Activated T-cell treated with anti-CD3 and anti-CD28 coated beads, Interleukin-2, amount 50 U/mL, for 48 hours (primary cell): ENCODE data around the gene ARMC7.
A peak's percentile ranks its signal among the peaks of the same experiment; 100 is the strongest.
"Not testable (repeated sequence)": the region's sequence is repeated elsewhere in the genome, so short reads cannot be mapped to it uniquely, and the experiment has no call there.

Experiments
- DNase-seq, 2 experiments: peaks; one replicate each; pipeline ENCODE4 v3.0.0-alpha.2; 2020

Gene ARMC7

GRCh38 chr17:75109407-75110233, at the start of gene ARMC7:
TSS of gene ARMC7 (plus strand) at chr17:75109969. CDS start at chr17:75110289, 320 bp downstream.
- peak; percentile 97 for DNase-seq

GRCh38 chr17:75060434-75061054, 49.2 kb upstream of the ARMC7 start:
- no peak for DNase-seq

- no peak for DNase-seq
Observed at GRCh38 chr17:75061055-75061438, 48.7 kb upstream of the ARMC7 start.

GRCh38 chr17:75061618-75062017, 48.2 kb upstream of the ARMC7 start:
- DNase-seq: no peak

- DNase-seq: no peak
Observed at GRCh38 chr17:75063201-75063600, 46.6 kb upstream of the ARMC7 start.

GRCh38 chr17:75063626-75064025, 46.1 kb upstream of the ARMC7 start:
- no peak for DNase-seq

GRCh38 chr17:75064040-75064439, 45.7 kb upstream of the ARMC7 start:
- DNase-seq: no peak

GRCh38 chr17:75064460-75064859, 45.3 kb upstream of the ARMC7 start:
- no peak for DNase-seq

- DNase-seq: no peak
Observed at GRCh38 chr17:75064867-75065561, 44.8 kb upstream of the ARMC7 start.

- peak; percentile 45 to 50 for DNase-seq
Observed at GRCh38 chr17:75065562-75066151, 44.1 kb upstream of the ARMC7 start.

- DNase-seq: peak; percentile 36 to 49
Observed at GRCh38 chr17:75067856-75068255, 41.9 kb upstream of the ARMC7 start.

- no peak for DNase-seq
Observed at GRCh38 chr17:75068750-75069149, 41.0 kb upstream of the ARMC7 start.

GRCh38 chr17:75069783-75070182, 40.0 kb upstream of the ARMC7 start:
- DNase-seq: no peak

GRCh38 chr17:75071478-75072271, 38.1 kb upstream of the ARMC7 start:
- not testable (repeated sequence) for DNase-seq

GRCh38 chr17:75072909-75073308, 36.9 kb upstream of the ARMC7 start:
- DNase-seq: not testable (repeated sequence)

GRCh38 chr17:75073618-75074047, 36.1 kb upstream of the ARMC7 start:
- DNase-seq: no peak

GRCh38 chr17:75074532-75074931, 35.2 kb upstream of the ARMC7 start:
- no peak for DNase-seq

GRCh38 chr17:75075597-75076336, 34.0 kb upstream of the ARMC7 start:
- no peak for DNase-seq

GRCh38 chr17:75077072-75077495, 32.7 kb upstream of the ARMC7 start:
- peak in 1 of 2 experiments; percentile 41 for DNase-seq

GRCh38 chr17:75077496-75078283, 32.1 kb upstream of the ARMC7 start:
- DNase-seq: peak; percentile 67 to 74
